Raji (cell line): Measurements from ENCODE around the gene PLD2.
A peak's percentile ranks its signal among the peaks of the same experiment; 100 is the strongest.

Experiments
- POLR2A ChIP-seq: IDR thresholded peaks from 2 replicates; pipeline ENCODE4 v1.6.1; 2011; ENCODE audit warnings: low read depth, low read length, control low read depth; ENCODE audit not compliant: insufficient read depth

Gene PLD2

DNA sequence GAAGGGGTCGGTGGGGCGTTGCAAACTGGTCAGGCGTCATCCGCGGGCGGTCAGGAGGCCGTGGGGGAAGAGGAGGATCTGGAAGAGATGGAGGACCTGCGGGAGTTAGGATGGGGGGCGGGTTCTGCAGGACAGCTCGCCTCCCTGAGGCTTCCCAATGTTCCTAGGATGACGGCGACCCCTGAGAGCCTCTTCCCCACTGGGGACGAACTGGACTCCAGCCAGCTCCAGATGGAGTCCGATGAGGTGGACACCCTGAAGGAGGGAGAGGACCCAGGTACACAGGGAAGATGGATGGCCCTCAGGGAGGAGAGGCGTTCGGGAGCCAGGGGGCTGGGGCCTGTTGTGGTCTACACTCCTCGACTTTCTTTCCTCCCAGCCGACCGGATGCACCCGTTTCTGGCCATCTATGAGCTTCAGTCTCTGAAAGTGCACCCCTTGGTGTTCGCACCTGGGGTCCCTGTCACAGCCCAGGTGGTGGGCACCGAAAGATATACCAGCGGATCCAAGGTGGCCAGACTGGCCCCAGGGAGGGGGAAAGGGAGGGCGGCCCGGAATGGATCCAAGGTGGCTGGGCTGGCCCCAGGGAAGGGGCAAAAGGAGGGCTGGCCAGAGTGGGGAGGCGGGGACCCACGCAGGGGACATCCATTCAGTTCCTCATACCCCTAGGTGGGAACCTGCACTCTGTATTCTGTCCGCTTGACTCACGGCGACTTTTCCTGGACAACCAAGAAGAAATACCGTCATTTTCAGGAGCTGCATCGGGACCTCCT, 839 bp downstream of the PLD2 start:
- no peak for TF ChIP-seq POLR2A

DNA sequence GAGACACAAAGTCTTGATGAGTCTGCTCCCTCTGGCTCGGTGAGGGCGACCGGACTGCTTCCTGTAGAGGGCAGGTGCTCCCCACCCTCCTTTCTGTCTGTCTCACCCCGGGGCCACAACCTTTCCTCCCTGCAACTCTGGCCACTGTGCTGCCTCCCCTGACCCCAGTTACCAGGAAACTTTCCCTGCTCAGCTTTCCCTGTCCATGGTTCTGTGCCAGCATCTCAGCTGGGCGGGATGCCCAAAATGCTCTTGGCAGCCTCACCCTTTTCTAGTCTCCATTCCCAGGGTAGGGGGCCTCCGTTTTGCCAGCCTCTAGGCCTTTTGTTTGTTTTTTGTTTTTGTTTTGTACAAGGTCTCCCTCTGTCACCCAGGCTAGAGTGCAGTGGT, 1.4 kb downstream of the PLD2 start:
- no peak for TF ChIP-seq POLR2A

DNA sequence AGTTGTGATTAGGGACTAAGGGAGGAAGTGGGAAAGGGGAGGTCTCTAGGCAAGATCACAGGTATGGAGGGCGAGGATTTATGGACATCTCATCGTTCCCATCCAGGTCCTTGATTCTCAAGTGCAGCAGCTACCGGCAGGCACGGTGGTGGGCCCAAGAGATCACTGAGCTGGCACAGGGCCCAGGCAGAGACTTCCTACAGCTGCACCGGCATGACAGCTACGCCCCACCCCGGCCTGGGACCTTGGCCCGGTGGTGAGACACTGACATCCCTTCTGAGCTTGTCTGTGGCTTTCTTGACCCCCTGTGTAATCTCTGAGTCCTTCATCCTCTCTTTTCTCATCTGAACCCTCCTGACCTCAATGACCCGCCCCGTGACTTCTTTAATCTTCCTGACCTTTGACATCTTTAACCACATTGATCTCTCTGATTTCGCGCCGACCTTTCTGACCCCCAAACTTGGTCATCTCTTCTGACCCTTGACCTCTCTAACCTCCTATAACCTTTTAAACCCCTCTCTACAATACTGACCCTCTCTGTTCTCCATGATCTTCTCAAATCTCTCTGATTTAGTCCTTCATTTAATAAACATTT, 3.8 kb downstream of the PLD2 start:
- TF ChIP-seq POLR2A = no peak

DNA sequence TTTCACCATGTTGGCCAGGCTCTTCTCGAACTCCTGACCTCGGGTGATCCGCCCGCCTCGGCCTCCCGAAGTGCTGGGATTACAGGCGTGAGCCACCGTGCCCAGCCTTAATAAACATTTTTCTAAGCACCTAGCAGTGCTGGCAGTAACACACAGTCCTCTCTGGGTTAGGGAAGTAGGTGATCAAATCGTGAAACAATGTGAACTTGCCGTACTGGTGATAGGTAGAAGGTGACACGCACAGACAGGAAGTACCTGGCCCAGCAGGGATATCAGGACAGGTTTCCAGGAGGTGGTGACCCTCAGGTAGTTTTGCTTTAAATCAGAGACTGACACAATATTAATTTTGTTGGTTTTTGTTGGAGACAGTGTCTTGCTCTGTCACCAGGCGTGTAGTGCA, 4.5 kb downstream of the PLD2 start:
- no peak for TF ChIP-seq POLR2A

DNA sequence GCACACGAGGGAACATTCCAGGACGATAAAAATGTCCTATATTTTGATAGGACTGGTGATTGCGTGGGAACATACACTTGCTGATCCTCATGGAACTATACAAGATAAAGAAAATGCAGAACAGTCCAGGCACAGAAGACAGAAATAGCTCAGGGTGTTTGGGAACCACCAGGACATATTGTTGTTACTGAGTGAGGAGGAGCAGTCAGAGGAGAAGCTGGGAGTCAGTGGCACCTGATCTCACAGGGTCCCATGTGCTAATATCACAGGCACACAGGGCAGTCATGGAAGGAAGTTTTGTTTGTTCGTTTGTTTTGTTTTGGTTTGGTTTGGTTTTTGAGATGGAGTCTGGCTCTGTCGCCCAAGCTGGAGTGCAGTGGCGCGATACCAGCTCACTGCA, 5.7 kb downstream of the PLD2 start:
- TF ChIP-seq POLR2A = no peak

DNA sequence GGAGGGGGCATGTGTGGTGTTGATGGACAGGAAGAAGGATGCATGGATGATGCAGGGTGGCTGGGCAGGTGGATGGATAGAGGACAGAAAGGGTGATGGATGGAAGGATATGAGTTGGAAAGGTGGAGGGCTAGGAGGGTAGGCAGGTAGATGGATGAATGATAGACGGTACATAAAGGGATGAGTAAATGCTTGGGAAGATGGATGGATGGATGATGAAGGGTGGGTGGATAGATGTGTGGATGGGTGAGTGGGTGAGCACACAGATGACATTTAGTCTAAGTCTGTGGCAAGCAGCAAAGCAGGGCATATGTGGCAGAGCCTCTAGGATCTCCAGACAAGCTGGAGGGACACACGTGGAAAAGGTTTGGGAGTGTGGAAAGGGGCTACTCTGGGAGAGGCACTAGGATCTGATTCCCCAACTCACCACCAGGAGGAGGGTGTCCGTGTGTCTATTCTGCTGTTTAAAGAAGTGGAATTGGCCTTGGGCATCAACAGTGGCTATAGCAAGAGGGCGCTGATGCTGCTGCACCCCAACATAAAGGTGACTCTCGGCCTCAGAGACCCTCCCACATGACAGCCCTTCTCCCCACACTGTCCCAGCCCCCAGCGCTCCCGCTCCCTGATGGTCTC, 8.2 kb downstream of the PLD2 start:
- TF ChIP-seq POLR2A = no peak

DNA sequence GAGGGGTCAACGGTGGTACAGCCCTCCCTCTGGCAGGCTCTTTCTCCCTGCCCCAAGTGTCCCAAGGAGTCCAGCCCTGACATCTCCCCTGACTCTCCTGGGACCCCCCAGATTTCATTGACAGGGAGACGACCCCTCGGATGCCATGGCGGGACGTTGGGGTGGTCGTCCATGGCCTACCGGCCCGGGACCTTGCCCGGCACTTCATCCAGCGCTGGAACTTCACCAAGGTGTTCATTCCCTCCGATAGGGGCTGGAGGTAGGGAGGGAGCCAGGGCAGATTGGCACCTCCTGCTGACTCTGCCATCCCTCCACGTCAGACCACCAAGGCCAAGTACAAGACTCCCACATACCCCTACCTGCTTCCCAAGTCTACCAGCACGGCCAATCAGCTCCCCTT, 9.9 kb downstream of the PLD2 start:
- no peak for TF ChIP-seq POLR2A

DNA sequence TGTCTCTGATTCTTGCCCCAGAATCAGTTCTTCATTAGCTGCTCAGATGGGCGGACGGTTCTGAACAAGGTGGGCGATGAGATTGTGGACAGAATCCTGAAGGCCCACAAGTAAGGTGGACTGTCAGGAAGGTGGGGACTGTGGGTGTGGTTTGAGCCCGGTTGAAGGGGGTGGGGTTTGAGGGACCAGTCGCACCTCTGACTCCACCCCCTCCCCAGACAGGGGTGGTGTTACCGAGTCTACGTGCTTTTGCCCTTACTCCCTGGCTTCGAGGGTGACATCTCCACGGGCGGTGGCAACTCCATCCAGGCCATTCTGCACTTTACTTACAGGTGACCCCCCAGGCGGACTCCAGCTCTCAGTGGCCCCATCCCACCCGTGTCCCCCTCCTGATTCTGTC, 11.3 kb downstream of the PLD2 start:
- no peak for TF ChIP-seq POLR2A

DNA sequence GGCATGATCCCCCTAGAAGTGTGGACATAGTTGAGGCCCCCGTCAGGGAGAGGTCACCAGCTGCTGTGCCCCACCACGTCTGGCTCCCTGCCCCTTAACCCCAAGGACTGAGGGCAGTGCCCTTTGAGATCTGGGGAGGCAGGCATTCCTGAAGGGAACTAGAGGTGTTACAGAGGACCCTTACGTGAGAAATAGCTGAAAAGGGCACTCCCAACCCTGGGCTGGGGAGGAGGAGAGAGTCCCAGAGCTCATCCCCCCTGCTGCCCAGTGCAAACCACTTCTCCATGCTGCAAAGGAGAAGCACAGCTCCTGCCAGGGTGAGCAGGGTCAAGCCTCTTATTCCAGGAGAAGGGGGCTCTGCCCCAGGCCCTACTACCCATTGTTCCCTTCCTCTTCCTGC, 15.9 kb downstream of the PLD2 start:
- no peak for TF ChIP-seq POLR2A

DNA sequence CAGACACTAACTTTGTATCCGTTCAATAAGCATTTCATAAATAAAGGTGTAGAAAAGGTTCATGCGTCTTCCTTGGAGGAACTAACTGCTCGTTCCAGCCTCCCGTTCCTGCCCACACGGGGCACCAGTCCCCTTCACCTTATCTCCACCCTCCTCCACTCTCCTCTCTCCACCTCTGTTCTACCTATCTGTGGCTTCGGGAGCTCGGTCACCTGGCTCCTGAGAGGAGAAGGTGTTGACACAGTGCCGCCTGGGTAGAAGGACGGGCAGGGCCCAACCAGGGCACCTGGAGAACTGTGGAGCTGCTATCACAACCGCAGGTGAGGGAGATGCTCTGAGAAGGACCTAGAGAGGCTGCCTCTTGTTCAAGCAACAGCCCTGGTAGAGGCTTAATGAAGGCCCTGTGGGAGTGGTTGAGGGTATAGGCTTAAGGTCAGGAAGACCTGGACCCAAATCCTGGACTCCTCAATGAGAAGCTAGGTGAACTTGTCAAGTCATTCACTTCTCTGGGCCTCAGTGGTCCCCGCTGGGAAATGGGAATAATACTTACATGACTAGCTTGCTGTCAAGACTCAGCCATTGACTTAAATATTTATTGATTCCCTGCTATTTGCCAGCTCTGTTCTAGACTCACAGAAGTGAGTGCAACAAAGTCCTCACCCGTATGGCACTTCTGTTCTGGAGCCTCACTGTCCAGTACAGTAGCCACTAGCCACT, 16.6 kb downstream of the PLD2 start:
- no peak for TF ChIP-seq POLR2A

DNA sequence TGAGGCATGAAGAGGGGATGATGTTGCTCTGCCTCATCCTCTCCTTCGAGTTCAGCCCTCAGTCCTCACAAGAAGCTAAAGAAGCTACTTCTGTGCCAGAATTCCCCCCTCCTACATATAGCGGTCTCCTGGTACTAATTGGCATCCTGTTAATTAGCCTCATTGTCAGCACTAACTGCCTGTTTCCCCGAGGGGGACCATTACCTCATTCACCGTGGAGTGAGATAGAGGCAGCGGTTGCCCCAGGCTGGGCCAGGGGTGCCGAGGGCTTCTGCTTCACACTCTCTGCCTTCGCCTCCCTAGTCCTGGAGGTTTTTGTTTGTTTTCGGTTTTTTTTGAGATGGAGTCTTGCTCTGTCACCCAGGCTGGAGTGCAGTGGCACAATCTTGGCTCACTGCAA, 20.4 kb downstream of the PLD2 start:
- no peak for TF ChIP-seq POLR2A

DNA sequence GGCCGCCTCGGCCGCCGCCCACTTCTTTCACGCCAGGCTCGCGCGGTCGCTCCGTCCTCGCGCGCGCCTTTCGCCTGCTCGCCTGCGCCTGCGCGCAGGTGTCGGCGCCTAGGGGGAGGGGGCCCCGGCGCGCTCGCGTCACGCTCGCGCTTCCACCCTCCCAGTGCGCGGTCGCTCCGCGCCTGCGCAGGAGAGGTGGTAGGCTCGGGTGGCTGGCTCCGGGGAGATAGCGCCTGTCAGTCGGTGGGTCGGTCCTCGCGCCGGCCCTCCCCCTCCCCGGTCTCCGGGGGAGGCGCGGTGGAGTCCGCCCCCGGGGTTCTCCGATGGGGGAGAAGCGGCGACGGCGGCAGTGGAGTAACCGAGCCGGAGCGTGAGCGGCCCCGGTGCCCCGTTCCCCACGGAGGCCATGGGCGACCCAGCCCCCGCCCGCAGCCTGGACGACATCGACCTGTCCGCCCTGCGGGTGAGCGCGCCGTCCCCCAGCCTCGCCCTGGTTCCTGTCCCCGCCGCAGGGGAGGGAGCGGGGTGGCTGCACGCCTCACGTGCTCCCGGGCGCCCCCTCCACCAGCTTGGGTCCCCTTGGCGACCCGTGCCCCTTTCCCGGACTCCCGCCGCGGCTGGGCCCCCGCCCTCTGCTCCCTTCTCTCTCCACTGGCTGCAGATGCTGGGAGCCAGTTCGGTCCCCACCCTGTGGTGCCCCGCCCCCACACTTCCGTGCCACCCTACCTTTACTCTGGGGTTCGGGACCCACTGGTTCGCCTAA, 26.4 kb downstream of the PLD2 start, which contains the start of gene MINK1:
Gene MINK1, plus strand, starts transcription at position 163 of the 763 bp plus-strand sequence. Its CDS starts 244 bp downstream, at position 407.
- peak; percentile 82 for TF ChIP-seq POLR2A

DNA sequence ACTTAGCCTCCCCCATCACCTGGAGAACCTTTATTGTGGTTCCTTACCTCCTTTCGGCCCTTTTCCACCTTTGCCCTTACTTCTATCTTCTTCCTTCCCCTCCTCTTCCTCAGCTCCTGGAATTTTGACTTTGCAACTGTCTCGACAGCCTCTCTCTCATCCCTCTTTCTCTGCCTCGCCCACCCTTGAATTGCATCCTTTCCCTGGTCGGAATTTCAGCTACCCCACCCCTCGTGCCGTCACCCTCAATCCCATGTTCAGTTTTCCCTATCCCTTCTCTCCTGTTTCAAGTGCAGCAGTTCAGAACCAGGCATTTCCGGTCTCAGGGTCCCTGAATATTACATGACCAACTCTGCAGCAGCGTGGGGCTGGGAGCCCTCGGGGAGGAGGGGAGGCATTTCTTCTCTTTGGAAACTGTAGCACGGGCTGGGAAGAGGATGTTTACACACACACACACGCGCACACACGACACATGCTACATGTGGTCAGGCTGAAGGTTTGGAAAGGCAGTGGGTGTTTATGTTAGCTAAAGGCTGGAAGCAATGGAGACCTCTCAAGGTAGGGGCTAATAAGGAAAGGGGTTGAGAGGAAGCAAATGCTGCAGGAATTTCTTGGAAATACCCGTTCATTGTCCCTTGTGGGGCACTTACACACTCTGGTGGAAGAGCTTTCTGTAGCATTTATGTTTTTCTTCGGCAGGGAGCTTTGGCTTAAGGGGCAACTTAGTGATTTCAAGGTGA, 27.2 kb downstream of the PLD2 start:
- TF ChIP-seq POLR2A = no peak

DNA sequence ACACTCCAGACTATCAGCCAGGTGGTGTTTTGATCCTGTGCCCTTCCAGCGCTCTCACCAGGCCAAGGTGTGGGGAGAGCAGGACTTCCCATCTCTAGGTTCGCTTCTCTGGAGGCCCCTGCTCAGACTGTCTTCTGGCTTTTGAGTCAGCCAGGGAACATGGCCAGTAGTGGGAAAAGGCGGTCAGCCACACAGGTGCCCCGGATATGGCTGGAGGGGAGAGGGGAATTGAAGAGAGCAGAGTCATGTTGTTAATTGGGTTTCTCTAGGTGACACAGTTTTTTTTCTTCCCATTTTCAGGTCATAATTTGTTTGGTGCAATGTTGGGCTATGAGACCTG, 27.7 kb downstream of the PLD2 start:
- TF ChIP-seq POLR2A = no peak
